NCI-H2171 treated with DMSO at 0.1 percent for 48 hours (cell line): ENCODE results near the gene SSBP4.
"Not testable (repeated sequence)": the region's sequence is repeated elsewhere in the genome, so short reads cannot be mapped to it uniquely, and the experiment has no call there.

Source experiments
- DNase-seq: peaks from one replicate; lab custom pipeline; 2025; lab: John Stamatoyannopoulos, UW

Gene SSBP4

DNA sequence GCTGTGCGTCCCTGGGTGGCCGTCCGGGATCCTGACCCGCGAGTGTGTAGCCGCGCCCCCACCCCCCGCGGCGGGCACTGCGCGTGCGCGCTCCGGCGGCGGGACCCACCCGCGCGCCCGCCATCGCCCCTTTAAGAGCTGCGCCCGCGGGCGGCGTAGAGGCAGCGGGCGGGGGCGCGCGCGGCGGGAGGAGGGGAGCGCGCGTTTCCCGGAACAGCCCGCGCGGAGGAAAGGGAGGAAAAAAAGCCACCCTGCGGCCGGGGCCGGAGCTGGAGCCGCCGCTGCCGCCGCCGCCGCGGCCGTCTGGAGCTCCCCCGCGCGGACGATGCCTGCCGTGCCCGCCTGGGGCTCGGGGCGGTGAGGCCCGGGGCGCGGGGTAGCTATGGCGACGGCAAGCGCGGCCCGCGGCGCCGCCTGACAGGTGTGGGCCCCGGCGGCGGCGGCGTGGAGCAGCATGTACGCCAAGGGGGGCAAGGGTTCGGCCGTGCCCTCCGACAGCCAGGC lies at the start of gene SSBP4:
TSS of gene SSBP4 (plus strand) at position 204 of the 504 bp plus-strand sequence. CDS start at position 455, 251 bp downstream.
- peak; percentile 72 for DNase-seq

DNA sequence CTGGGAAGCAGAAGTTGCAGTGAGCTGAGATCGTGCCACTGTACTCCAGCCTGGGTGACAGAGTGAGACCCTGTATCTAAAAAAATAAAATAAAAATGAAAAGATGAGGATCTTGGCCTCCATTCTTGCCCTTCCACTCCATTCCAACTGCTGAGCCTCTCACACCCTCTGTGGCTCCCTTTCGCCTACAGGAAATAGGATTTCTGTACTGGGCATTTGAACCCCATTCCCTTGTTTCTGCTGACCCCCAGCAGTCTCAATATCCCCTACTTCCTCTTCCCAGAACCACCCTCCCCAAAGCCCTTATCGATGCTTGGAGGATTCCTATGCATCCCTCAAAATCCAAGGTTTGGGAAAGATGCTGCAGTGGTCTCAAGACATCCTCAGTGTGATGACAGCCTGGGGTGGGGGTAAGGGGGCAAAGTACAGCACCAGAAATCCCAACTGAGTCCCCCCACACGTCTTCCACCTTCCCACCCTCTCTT lies 45.7 kb upstream of the SSBP4 start:
- DNase-seq: no peak

DNA sequence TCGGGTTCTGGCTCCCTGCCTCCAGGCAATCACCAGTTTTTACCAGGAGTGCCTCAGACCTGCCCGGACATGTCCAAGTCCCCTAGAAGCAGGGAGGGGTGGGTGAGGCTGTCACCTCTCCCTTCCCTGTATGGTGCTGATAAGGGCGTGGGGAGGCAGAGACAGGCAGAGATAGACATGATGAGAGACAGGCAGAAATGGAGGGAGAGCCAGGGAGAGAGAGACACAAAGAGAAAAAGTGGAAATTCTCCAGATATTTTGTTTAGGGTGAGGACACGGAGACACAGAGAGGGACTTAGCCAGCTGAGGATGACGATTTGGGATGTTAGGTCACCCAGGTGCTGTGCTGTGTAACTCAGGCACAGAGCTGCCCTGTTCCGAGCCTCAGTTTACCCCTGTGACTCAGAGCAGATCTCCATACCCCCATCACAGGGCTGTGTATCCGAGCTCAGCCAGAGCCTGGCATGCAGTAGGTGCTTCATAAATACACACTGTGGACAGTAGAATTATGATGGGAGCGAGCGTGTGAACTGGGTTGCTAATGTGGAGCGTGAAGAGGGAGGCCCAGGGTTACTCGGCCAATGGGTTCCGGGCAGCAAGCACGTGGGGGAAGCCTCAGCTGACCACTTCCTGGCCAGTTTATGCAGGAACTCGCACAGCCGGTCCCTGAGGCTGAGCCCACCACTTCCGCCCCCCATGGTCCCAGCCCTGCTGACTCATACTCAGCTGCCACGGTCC lies 45.1 kb upstream of the SSBP4 start:
- DNase-seq: peak; percentile 82

DNA sequence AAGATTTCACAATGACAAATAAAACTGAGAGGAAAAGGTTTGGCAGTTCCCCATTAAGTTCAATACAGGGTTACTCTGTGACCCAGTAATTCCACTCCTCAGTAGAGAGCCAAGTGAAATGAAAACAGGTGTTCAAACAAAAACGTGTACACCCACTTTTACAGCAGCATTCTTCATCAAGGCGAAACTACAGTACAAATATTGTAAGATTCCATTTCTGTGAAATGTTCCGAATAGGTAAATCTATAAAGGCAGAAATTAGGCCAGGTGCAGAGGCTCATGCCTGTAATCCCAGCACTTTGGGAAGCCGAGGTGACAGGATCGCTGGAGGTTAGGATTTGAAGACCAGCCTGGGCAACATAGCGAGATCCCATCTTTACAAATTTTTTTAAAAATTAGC lies 42.2 kb upstream of the SSBP4 start:
- no peak for DNase-seq

DNA sequence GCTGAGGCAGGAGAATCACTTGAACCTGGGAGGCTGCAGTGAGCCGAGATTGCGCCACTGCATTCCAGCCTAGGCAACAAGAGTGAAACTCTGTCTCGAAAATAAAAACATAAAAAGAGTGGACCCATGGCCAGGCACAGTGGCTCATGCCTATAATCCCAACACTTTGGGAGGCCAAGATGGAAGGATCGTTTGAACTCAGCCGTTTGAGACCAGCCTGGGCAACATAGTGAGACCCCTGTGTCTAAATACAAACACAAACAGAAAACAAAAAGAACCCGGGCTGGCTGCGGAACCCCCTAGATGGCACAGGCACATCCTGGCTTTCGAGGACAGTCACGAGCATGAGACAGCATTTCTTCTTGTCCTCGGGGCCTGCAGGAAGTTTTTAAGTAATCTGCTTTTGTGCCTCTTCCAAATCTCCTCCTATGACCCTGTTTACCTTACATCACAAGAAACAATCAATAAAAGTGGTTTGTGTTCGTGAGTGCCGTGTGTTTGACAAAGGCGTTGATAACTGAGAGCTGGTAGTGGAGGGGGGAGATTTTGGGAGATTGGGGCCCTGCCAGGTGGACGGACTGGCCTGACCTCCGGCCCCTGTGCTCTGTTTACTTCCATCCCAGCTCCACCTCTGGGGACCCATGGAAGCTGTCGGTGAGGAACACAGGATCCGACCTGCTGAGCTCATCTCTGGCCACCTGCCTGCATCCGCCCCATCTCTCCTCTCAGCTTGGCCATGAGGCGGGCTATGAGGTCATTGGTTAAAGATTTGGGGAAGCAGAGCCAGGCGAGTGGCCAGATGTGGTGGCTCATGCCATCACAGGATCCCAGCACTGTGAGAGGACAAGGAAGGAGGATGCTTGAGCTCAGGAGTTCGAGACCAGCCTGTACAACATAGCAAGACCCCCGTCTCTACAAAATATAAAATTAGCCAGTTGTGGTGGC lies 39.1 kb upstream of the SSBP4 start:
- no peak for DNase-seq

DNA sequence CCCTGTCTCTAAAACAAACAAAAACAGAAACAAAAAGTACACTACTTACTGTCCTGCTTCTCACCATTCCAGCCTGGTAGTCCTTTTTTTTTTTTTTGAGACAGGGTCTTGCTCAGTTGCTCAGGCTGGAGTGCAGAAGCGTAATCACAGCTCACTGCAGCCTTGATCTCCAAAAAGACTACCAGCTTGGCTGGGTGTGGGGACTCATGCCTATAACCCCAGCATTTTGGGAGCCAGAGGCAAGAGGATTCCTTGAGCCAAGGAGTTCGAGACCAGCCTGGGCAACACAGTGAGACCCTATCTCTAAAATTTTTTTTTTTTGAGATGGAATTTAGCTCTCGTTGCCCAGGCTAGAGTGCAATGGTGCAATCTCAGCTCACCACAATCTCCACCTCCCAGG lies 38.4 kb upstream of the SSBP4 start:
- no peak for DNase-seq

DNA sequence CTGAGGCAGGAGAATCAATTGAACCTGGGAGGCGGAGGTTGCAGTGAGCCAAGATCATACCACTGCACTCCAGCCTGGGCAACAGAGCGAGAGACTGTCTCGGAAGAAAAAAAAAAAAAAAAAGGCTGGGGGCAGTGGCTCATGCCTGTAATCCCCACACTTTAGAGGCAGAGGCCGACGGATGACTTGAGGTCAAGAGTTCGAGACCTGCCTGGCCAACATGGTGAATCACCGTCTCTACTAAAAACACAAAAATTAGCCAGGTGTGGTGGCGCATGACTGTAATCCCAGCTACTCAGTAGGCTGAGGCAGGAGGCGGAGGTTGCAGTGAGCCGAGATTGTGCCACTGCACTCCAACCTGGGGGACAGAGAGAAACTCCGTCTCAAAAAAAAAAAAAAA lies 35.6 kb upstream of the SSBP4 start:
- DNase-seq: not testable (repeated sequence)

DNA sequence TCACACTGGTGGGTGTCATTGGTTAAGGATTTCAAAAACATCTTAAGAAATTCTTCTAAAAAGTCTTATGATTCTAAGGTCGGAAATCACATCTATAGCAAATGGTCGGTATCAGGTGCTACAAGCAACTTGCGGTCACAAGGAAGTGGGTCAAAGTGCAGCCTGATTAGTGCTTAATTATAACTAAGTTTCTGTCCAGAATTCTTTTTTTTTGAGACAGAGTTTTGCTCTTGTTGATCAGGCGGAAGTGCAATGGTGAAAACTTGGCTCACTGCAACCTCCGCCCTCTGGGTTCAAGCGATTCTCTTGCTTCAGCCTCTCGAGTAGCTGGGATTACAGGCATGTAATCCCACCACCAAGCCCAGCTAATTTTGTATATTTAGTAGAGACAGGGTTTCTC lies 34.4 kb upstream of the SSBP4 start:
- DNase-seq: no peak

DNA sequence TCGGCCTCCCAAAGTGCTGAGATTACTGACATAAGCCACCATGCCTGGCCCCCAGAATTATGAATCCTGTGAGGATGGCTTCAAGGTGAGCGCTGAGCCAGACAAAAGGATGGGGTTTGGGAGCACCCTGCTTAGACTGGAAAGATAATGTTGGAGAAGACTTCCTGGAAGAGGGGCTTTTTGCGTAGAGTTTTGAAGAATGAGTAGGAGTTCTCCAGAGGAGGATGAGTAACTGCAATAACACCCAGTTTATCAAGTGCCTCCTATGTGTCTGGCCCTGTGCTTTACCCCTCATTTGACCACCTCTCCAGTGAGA lies 33.9 kb upstream of the SSBP4 start:
- no peak for DNase-seq

DNA sequence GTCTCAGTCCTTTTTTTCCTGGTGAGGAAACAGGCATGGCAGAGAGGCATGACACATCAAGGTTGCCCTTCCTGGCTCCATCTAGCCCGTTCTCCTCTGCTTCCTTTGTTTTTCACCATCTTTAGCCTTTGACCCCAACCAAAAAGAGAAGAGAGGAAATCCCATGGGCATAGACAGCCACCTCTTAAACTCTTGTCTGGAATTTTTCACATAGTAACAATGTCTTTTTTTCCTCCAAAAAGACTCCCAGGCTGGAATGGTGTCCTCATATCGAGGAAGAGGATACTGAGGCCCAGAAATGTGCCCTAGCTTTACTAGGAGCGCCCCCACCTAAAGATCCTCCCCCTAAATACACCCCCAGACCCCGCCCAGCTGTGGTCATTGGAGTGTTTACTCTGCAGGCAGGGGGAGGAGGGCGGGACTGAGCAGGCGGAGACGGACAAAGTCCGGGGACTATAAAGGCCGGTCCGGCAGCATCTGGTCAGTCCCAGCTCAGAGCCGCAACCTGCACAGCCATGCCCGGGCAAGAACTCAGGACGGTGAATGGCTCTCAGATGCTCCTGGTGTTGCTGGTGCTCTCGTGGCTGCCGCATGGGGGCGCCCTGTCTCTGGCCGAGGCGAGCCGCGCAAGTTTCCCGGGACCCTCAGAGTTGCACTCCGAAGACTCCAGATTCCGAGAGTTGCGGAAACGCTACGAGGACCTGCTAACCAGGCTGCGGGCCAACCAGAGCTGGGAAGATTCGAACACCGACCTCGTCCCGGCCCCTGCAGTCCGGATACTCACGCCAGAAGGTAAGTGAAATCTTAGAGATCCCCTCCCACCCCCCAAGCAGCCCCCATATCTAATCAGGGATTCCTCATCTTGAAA lies 33.3 kb upstream of the SSBP4 start, which contains the start of gene GDF15:
TSS of gene GDF15 (plus strand) at position 484 of the 868 bp plus-strand sequence. CDS start at position 516, 32 bp downstream.
- DNase-seq: no peak

DNA sequence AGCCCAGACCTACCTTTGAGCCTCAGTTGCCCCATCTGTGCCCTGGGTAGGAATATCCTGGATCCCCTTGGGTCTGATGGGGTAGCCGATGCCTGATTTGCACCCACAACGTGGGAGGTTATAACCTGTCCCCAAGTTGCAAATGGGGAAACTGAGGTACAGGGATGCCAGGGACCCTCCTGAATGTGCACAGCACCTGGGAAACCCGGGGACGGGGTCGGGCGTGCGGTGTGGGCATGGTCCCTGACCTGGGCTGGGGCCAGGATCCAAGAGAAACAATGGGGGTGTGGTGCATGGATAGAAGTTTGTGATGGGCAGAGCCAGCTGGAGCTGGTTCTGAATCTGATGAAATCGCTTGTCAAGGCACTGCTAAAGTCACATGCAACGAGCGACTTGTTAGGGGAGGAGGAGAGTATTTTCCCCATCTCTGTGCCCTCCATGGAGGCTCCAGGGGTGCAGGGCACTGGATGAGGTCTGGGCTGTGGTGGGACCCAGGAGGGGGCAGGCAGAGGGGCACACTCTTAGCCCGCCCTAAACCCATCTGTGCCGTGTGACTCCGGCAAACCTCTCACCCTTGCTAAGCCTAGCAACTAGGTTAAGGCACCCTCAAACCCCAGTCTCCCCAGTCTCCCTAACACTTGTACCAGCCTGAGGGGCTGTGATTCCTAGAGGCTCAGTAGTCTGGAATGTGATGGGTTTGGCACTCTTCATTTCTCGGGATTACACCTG lies 32.5 kb upstream of the SSBP4 start:
- DNase-seq: no peak

DNA sequence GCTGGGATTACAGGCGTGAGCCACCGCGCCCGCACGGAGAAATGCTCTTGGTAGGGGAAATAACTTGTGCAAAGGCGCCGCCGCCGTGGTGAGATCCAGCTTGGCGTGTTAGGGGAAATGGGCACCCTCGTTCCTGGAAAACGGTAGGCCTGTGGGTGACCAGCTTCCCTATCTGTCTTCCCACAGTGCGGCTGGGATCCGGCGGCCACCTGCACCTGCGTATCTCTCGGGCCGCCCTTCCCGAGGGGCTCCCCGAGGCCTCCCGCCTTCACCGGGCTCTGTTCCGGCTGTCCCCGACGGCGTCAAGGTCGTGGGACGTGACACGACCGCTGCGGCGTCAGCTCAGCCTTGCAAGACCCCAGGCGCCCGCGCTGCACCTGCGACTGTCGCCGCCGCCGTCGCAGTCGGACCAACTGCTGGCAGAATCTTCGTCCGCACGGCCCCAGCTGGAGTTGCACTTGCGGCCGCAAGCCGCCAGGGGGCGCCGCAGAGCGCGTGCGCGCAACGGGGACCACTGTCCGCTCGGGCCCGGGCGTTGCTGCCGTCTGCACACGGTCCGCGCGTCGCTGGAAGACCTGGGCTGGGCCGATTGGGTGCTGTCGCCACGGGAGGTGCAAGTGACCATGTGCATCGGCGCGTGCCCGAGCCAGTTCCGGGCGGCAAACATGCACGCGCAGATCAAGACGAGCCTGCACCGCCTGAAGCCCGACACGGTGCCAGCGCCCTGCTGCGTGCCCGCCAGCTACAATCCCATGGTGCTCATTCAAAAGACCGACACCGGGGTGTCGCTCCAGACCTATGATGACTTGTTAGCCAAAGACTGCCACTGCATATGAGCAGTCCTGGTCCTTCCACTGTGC lies 30.9 kb upstream of the SSBP4 start:
- peak; percentile 76 for DNase-seq

DNA sequence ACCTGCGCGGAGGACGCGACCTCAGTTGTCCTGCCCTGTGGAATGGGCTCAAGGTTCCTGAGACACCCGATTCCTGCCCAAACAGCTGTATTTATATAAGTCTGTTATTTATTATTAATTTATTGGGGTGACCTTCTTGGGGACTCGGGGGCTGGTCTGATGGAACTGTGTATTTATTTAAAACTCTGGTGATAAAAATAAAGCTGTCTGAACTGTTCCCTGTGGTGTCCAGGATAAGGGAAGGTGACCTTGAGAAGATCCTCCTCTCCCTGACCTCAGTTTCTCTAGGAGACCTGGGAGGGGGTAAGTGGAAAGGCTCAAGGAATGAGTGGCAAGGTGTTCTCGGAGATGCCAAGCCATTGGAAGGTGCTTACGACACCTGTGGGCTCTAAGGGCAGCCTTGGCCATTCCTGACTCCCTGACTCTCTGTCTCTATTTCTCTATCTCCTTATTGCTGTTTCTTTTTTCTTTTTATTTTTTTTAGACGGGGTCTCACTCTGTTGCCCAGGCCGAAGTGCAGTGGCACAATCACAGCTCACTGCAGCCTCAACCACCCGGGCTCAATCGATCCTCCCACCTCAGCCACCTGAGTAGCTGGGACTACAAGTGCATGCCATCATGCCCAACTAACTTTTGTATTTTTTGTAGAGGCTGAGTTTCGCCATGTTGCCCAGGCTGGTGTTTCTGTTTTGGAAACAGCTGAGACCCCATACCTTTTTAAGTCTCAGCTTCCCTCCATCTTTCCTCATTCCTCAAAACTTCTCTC lies 30.1 kb upstream of the SSBP4 start:
- no peak for DNase-seq

DNA sequence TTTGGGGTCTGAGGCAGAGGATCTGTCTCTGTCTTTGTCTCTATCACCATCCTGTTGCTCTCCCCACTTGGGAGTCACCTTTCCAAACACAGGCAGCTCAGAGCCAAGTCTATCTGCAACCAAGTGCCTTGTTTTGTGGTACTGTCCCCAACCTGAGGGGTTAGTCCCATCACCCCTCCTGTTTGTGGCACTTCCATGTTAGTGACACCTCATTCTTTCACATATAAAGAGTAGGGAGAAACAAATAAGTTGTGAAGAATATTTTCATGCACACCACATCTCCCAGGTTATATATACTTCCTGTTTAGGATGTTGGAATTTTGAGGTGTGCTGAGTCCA lies 29.5 kb upstream of the SSBP4 start:
- no peak for DNase-seq

DNA sequence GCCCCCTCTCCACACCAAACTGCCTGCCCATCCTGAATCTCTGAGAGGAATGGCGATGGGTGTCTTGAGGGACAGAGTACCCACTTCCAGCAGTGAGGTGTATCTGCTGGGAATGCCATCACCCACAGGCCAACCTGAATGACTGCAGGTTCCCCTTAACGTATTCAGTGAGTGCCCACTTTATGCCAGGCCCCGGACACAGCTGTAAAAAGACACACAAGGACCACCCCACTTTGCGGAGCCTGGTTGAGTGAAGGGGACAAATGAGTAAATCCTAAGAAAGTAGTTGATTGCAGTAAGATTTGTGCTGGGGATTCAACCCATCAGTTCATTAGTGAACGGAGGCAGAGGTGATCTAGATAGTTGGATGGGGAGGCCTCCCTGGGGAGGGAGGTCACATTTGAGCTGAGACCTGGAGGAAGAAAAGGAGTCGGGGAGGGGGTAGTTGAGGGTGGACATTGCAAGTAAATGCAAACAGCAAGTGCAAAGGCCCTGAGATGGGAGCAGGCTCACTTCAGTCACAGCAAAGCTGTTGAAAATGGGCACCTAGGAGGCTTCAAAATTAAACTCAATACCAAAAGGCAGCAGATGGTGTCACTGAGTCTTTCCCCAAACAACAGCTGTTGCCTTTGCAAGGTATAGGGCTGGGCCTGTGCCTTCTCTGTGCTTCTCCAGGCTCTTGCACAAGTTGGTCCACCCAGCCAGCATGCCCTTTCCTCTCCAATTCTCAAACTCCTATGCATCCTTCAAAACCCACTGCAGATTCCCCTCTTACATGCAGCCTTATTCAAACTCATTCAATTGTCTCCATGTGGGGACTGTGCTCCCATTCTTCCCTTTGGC lies 28.9 kb upstream of the SSBP4 start:
- DNase-seq: peak; percentile 86

DNA sequence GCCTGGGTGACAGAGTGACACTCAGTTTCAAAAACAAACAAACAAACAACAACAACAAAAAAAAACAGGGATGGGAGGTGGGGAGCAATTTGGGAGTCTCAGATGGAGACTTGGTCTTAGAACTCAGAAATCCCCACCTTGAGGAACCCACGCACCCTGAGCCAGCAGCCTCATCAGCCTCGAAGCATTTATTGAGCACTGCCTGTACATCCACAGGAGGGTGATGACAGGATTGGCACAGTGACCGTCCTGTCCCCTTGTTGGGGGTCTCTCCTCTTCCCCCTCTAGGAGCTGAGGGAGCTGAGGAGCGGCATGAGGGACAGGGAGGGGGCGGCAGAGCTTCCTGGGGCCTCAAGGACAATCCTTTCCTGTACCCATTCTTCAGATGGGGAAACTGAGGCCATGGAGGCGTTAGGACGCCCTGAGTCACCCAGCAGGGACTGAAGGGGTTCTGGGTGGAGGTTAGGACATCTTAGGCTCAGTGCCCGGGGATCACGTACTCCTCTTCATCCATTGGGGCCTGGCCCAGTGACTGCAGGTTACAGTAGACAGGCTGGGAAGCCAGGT lies 27.6 kb upstream of the SSBP4 start:
- no peak for DNase-seq

DNA sequence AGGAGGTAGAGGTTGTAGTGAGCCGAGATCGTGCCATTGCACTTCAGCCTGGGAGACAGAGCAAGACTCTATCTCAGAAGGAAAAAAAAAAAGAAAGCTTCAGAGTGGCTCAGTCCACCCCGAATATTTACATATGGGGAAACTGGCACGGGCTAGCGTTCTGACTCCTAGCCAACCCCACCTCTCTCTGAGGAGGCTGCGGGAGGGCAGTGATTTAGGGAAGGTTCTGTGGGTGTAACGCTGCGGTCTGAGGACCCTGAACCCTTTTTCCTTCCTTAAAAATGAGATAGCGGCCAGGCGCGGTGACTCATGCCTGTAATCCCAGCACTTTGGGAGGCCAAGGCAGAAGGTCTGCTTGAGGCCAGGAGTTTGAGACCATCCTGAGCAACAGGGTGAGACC lies 26.8 kb upstream of the SSBP4 start:
- DNase-seq: no peak

DNA sequence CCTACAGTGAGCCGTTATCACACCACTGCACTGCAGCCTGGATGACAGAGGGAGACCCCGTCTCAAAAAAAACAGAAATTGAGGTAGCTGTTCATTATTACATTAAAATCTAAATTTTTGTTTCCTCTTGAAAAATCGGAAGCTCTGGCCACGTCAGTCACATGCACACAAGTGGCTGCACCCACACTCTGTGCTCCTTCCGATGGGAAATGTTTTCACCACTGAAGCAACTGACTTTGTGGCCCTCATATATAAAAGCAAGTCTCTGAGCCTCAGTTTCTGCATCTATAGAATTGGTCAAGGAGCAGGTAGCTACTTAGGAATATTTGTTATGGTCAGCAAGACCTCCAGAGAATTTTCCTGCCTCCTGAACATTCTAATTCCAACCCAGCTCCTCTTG lies 26.3 kb upstream of the SSBP4 start:
- DNase-seq: no peak
